ENCODE data around the gene KRTAP5-1. TPM values are rescaled to one million over a fixed set of nuclear protein-coding genes. Genes with fewer than 3 reads are reported as not detected.

The KRTAP5-1 gene
- total and polyA plus RNA-seq, 7 experiments from 2014 or later = not detected

DNA sequence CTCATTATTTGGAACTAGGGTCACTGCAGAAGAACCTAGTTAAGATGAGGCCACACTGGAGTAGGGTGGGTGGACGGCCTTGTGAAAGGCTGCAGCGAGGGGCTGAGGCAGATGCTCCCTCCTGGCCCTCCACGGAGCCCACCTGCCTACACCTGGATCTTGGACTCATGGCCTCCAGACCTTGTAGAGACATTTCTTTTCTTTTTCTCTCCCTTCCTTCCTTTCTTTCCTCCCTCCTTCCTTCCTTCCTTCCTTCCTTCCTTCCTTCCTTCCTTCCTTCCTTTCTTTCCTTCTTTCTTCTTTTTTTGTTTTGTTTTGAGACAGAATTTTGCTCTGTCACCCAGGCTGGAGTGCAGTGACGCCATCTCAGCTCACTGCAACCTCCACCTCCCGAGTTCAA, 39.7 kb downstream of the KRTAP5-1 start:
- Mint-ChIP-seq H3K27me3 (peaks cover 14 to 50% (median 18%) of the 10 kb centered on the region in 5 donors), H3K4me3 (peak overlapping the region in 2 of 10 donors; percentile 45 to 56), H3K9me3 (no peaks in the 10 kb centered on the region), H3K4me1 (peaks cover 0 to 9% (median 0%) of the 10 kb centered on the region in 7 donors), H3K36me3 (no peaks in the 10 kb centered on the region), H3K27ac (peak overlapping the region in 1 of 9 donors; percentile 38)
- intact Hi-C loops (cut with micrococcal nuclease) = no loop called here
- H3K36me3 ChIP-seq (ENCODE audit: control insufficient read depth in 2 of 3, insufficient read depth in 3 of 3, low read length in 3 of 3) = no peaks in the 10 kb centered on the region
- no peaks in the 10 kb centered on the region for H3K9me3 ChIP-seq (ENCODE audit: control insufficient read depth in 2 of 3, low read length in 3 of 3)
- ChIA-PET POLR2A (interaction anchor here (3.0 kb wide), 1 partner anchor 28 kb away, joined by 21 read pairs; no protein-coding TSS in a partner anchor), CTCF (interaction anchor here (0.7 to 1.2 kb wide), 3 partner anchors 28 to 607 kb away, joined by 3 to 4 read pairs (median 3); no protein-coding TSS in a partner anchor)
- DNase-seq (no peak), ATAC-seq (no peak)
- no peak overlapping the region for H3K4me3 ChIP-seq (ENCODE audit: low read length)
- peaks cover 2 to 17% of the 10 kb centered on the region in 2 donors for H3K4me1 ChIP-seq (ENCODE audit: control insufficient read depth in 2 of 2, insufficient read depth in 2 of 2, low read length in 2 of 2)
- no peak overlapping the region for H3K27ac ChIP-seq (ENCODE audit: low read depth, low read length)
- H3K27me3 ChIP-seq (ENCODE audit: control insufficient read depth in 2 of 2, insufficient read depth in 2 of 2, low read length in 2 of 2) = peaks cover 0 to 11% of the 10 kb centered on the region in 2 donors

DNA sequence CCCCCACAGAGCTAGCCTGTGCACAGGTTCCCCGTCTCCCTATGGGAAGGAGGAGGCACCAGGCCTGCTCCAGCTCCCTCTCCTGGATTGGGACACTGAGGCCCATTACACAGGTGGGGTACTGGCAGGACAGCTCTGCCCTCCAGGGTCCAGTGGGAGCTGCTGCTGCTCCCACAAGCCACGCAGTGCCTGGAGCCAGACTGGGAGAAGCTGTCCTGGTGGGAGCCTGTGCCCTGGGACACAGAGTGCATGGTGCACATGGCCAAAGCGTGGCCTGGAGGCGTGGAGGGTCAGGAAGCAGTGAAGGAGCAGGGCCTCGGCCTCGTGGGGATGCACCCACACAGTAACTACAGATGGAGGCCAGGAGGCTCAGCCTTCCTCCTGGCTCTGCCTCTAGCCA, 40.5 kb downstream of the KRTAP5-1 start:
- H3K9me3 Mint-ChIP-seq = no peaks in the 10 kb centered on the region
- H3K9me3 ChIP-seq (ENCODE audit: control insufficient read depth in 2 of 3, low read length in 3 of 3) = no peaks in the 10 kb centered on the region
- POLR2A ChIA-PET = no interaction called here
- no peak overlapping the region for H3K27ac ChIP-seq (ENCODE audit: low read depth, low read length)
- H3K4me3 Mint-ChIP-seq = peak overlapping the region in 1 of 10 donors; percentile 25
- peaks cover 0 to 11% of the 10 kb centered on the region in 2 donors for H3K27me3 ChIP-seq (ENCODE audit: control insufficient read depth in 2 of 2, insufficient read depth in 2 of 2, low read length in 2 of 2)
- H3K4me3 ChIP-seq (ENCODE audit: low read length) = no peak overlapping the region
- intact Hi-C loops (cut with micrococcal nuclease) = no loop called here
- H3K27me3 Mint-ChIP-seq = peaks cover 9 to 42% (median 14%) of the 10 kb centered on the region in 5 donors
- CTCF ChIA-PET = interaction anchor here (1.2 kb wide), 1 partner anchor 29 kb away, joined by 3 read pairs; no protein-coding TSS in a partner anchor
- H3K4me1 Mint-ChIP-seq = peaks cover 0 to 9% (median 0%) of the 10 kb centered on the region in 7 donors
- ATAC-seq = no peak
- no peaks in the 10 kb centered on the region for H3K36me3 ChIP-seq (ENCODE audit: control insufficient read depth in 2 of 3, insufficient read depth in 3 of 3, low read length in 3 of 3)
- DNase-seq = no peak
- H3K36me3 Mint-ChIP-seq = no peaks in the 10 kb centered on the region
- H3K4me1 ChIP-seq (ENCODE audit: control insufficient read depth in 2 of 2, insufficient read depth in 2 of 2, low read length in 2 of 2) = peaks cover 2 to 17% of the 10 kb centered on the region in 2 donors
- H3K27ac Mint-ChIP-seq = no peak overlapping the region

DNA sequence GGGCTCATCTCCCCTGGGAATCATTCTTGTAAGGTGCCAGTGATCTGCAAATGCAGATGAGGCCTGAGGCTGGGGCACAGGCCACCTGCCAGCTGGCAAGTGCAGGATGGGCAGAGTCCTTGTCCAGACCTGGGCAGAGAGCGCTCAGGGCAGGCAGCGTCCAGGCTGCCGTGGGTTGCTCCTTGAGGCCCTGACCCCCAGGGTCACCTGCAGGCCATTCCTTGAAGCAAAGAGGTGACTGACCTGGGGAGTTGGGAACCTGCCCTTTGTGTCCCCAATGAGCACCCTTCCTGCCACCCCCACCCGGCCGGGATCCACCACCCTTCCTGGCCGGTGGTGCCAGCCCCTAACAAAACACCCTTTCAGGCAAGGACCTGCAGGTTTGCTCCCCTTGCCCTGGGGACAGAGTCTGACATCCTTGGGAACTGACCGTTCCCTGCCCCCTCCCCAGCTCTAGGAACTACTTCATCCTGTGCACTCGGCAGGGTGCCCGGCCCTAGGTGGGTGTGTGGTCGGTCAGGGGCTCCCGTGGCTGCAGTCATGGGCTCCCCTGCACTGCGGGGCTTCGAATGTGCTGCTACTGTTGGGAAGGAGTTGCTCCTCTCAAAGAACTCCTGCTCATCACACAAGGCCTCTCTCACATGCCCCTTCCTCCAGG, 41.3 kb downstream of the KRTAP5-1 start:
- no peak overlapping the region for H3K4me3 Mint-ChIP-seq
- H3K27me3 ChIP-seq (ENCODE audit: control insufficient read depth in 2 of 2, insufficient read depth in 2 of 2, low read length in 2 of 2) = peaks cover 0 to 11% of the 10 kb centered on the region in 2 donors
- no peak overlapping the region for H3K27ac Mint-ChIP-seq
- DNase-seq (no peak), ATAC-seq (no peak)
- peaks cover 6 to 34% (median 10%) of the 10 kb centered on the region in 5 donors for H3K27me3 Mint-ChIP-seq
- ChIA-PET POLR2A (no interaction called here), CTCF (no interaction called here)
- no peaks in the 10 kb centered on the region for H3K36me3 ChIP-seq (ENCODE audit: control insufficient read depth in 2 of 3, insufficient read depth in 3 of 3, low read length in 3 of 3)
- H3K36me3 Mint-ChIP-seq = no peaks in the 10 kb centered on the region
- no peaks in the 10 kb centered on the region for H3K9me3 Mint-ChIP-seq
- H3K4me1 ChIP-seq (ENCODE audit: control insufficient read depth in 2 of 2, insufficient read depth in 2 of 2, low read length in 2 of 2) = peaks cover 2 to 17% of the 10 kb centered on the region in 2 donors
- peaks cover 0 to 8% (median 0%) of the 10 kb centered on the region in 7 donors for H3K4me1 Mint-ChIP-seq
- H3K4me3 ChIP-seq (ENCODE audit: low read length) = no peak overlapping the region
- intact Hi-C loops (cut with micrococcal nuclease) = no loop called here
- no peak overlapping the region for H3K27ac ChIP-seq (ENCODE audit: low read depth, low read length)
- no peaks in the 10 kb centered on the region for H3K9me3 ChIP-seq (ENCODE audit: control insufficient read depth in 2 of 3, low read length in 3 of 3)

DNA sequence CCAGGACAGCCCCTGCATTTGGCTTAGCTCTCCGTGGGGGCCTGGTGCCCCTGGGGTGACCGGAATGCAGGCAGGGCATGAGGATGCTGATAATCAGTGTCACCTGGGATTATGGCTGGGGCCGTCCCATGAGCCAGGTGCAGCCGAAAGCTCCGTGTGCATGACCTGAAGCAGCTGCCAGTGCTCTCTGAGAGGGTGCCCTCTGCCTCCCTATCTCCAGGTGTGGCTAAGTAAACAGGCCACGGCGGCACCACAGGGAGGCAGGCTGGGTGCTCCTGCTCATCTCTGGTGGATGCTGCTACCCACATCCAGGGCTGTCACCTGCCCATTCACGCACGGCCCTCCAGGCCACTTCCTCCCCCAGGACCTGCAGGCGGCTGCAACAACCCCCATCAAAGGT, 42.8 kb downstream of the KRTAP5-1 start:
- Histone ChIP-seq H3K36me3 (ENCODE audit: control insufficient read depth in 2 of 3, insufficient read depth in 3 of 3, low read length in 3 of 3) (no peaks in the 10 kb centered on the region), H3K4me1 (ENCODE audit: control insufficient read depth in 2 of 2, insufficient read depth in 2 of 2, low read length in 2 of 2) (peaks cover 0 to 7% of the 10 kb centered on the region in 2 donors), H3K9me3 (ENCODE audit: control insufficient read depth in 2 of 3, low read length in 3 of 3) (no peaks in the 10 kb centered on the region), H3K27ac (ENCODE audit: low read depth, low read length) (no peak overlapping the region), H3K4me3 (ENCODE audit: low read length) (no peak overlapping the region), H3K27me3 (ENCODE audit: control insufficient read depth in 2 of 2, insufficient read depth in 2 of 2, low read length in 2 of 2) (peaks cover 0 to 5% of the 10 kb centered on the region in 2 donors)
- Mint-ChIP-seq H3K4me3 (no peak overlapping the region), H3K36me3 (no peaks in the 10 kb centered on the region), H3K27me3 (peaks cover 6 to 29% (median 9%) of the 10 kb centered on the region in 5 donors), H3K9me3 (no peaks in the 10 kb centered on the region), H3K27ac (no peak overlapping the region), H3K4me1 (peaks cover 0 to 6% (median 0%) of the 10 kb centered on the region in 7 donors)
- intact Hi-C loops (cut with micrococcal nuclease) = no loop called here
- no peak for DNase-seq
- ChIA-PET CTCF (no interaction called here), POLR2A (no interaction called here)
- no peak for ATAC-seq

DNA sequence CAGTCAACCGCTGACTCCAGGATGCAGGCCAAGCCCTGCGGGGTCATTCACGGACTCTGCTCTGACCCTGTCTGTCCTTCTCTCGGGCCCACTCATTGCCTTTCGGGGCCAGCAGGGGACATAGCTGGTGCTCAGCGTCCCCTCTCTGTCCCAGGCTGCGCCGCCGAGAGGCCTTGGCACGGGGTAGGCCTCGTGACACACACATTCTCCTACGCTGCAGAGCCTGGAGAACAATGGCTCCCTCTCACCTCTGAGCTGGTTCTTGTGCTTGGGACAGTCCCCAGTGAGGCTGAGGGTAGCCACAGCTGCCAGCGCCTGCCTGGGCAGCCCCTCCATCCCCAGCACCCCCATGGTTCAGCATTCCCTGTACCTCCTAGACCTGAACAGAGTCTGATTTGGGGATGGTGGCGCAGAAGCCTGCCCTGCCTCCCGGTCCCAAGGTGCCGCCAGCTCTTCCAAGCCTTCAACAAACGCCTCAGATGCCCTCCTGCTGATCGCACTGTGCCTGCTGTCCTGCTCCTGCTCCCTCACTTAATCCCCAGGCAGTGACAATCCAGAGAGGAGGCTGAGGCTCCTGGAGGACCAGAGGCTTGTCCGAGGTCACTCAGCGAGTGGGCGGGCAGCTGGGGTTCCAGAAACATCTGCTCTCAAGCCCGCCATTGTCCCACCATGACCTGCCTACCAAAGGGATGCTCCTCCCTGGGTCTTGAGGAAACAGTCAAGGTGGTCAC, 43.4 kb downstream of the KRTAP5-1 start:
- peaks cover 0 to 2% (median 0%) of the 10 kb centered on the region in 5 donors for H3K36me3 Mint-ChIP-seq
- Histone ChIP-seq H3K36me3 (ENCODE audit: control insufficient read depth in 2 of 3, insufficient read depth in 3 of 3, low read length in 3 of 3) (no peaks in the 10 kb centered on the region), H3K9me3 (ENCODE audit: control insufficient read depth in 2 of 3, low read length in 3 of 3) (no peaks in the 10 kb centered on the region), H3K4me3 (ENCODE audit: low read length) (no peak overlapping the region), H3K27ac (ENCODE audit: low read depth, low read length) (no peak overlapping the region), H3K27me3 (ENCODE audit: control insufficient read depth in 2 of 2, insufficient read depth in 2 of 2, low read length in 2 of 2) (peaks cover 0 to 4% of the 10 kb centered on the region in 2 donors), H3K4me1 (ENCODE audit: control insufficient read depth in 2 of 2, insufficient read depth in 2 of 2, low read length in 2 of 2) (peaks cover 1 to 3% of the 10 kb centered on the region in 2 donors)
- no peak overlapping the region for H3K4me3 Mint-ChIP-seq
- no peak overlapping the region for H3K27ac Mint-ChIP-seq
- ChIA-PET POLR2A (no interaction called here), CTCF (no interaction called here)
- ATAC-seq = no peak
- H3K4me1 Mint-ChIP-seq = peaks cover 0 to 9% (median 3%) of the 10 kb centered on the region in 7 donors
- H3K9me3 Mint-ChIP-seq = no peaks in the 10 kb centered on the region
- no peak for DNase-seq
- H3K27me3 Mint-ChIP-seq = peaks cover 6 to 29% (median 8%) of the 10 kb centered on the region in 5 donors
- intact Hi-C loops (cut with micrococcal nuclease) = no loop called here

DNA sequence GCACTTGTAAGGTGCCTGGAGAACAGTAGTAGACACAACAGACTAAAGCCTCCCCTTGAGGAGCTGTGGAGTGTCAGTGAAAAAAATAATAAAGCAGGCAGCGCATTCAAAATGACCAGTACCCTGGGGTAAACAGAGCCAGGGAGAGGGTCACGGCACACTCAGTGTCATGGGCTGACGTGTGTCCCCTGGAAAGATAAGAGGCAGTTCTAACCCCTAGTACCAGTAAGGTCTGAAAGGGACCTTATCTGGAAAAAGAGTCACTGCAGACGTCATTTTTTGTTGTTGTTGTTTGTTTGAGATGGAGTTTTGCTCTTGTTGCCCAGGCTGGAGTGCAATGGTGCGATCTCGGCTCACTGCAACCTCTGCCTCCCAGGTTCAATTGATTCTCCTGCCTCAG, 45.0 kb downstream of the KRTAP5-1 start:
- Histone ChIP-seq H3K4me3 (ENCODE audit: low read length) (no peak overlapping the region), H3K9me3 (ENCODE audit: control insufficient read depth in 2 of 3, low read length in 3 of 3) (no peaks in the 10 kb centered on the region), H3K36me3 (ENCODE audit: control insufficient read depth in 2 of 3, insufficient read depth in 3 of 3, low read length in 3 of 3) (peaks cover 0 to 11% (median 4%) of the 10 kb centered on the region in 3 experiments), H3K27me3 (ENCODE audit: control insufficient read depth in 2 of 2, insufficient read depth in 2 of 2, low read length in 2 of 2) (peaks cover 0 to under 1% of the 10 kb centered on the region in 2 donors), H3K4me1 (ENCODE audit: control insufficient read depth in 2 of 2, insufficient read depth in 2 of 2, low read length in 2 of 2) (peaks cover 12 to 13% of the 10 kb centered on the region in 2 donors), H3K27ac (ENCODE audit: low read depth, low read length) (no peak overlapping the region)
- ChIA-PET CTCF (interaction anchor here (0.7 kb wide), 1 partner anchor 100 kb away, joined by 4 read pairs; no protein-coding TSS in a partner anchor), POLR2A (no interaction called here)
- ATAC-seq (no peak), DNase-seq (no peak)
- H3K4me3 Mint-ChIP-seq = no peak overlapping the region
- no peak overlapping the region for H3K27ac Mint-ChIP-seq
- H3K36me3 Mint-ChIP-seq = peaks cover 0 to 5% (median 0%) of the 10 kb centered on the region in 5 donors
- peaks cover 0 to 16% (median 3%) of the 10 kb centered on the region in 5 donors for H3K27me3 Mint-ChIP-seq
- H3K9me3 Mint-ChIP-seq = no peaks in the 10 kb centered on the region
- peaks cover 4 to 24% (median 17%) of the 10 kb centered on the region in 7 donors for H3K4me1 Mint-ChIP-seq
- intact Hi-C loops (cut with micrococcal nuclease) = no loop called here

Measured in naive thymus-derived CD4-positive, alpha-beta T cell (primary cell).